K562 (cell line): ENCODE results near the gene CREM. TPM values are rescaled to one million over a fixed set of nuclear protein-coding genes. Genes with fewer than 3 reads are reported as not detected.

ENCODE experiments used
- BACH1 ChIP-seq: fragments of 200-800 bp; sonication (Bioruptor generic); IDR thresholded peaks from 2 replicates; pipeline ENCODE4 v1.6.1; 2016; ENCODE audit warnings: missing genetic modification characterization, missing compliant biosample characterization
- BCLAF1 ChIP-seq, 2 experiments: fragments of 450-650 bp in 1 of 2; IDR thresholded peaks; 2 replicates each; pipeline ENCODE4 v1.6.1; 2011 to 2017; ENCODE audit warnings: low read depth in 2 of 2, antibody characterized with exemption in 1 of 2, borderline replicate concordance in 1 of 2, low read length in 1 of 2, mild to moderate bottlenecking in 1 of 2, mixed read lengths in 1 of 2; ENCODE audit not compliant: control insufficient read depth in 1 of 2
- C11orf30 ChIP-seq: fragments of 450-650 bp; IDR thresholded peaks from 2 replicates; pipeline ENCODE4 v1.6.1; 2016; ENCODE audit warnings: low read depth, mild to moderate bottlenecking
- CAMTA2 ChIP-seq: fragments of 250-450 bp; sonication (Bioruptor Pico); conservative IDR thresholded peaks from 2 replicates; pipeline ENCODE4 v1.5.1; 2022
- CBX1 ChIP-seq: sonication (generic); IDR thresholded peaks from 2 replicates; pipeline ENCODE4 v1.6.1; 2016; ENCODE audit warnings: antibody characterized with exemption, low read depth, mild to moderate bottlenecking
- ESRRB ChIP-seq: fragments of 250-450 bp; sonication (Bioruptor Pico); IDR thresholded peaks from 2 replicates; pipeline ENCODE4 v1.5.0; 2020; ENCODE audit warnings: mild to moderate bottlenecking, moderate library complexity, borderline replicate concordance
- ETS1 ChIP-seq: conservative IDR thresholded peaks from 2 replicates; pipeline ENCODE4 v1.6.1; 2011; ENCODE audit warnings: low read depth, mild to moderate bottlenecking, low read length; ENCODE audit not compliant: control insufficient read depth
- EZH2 ChIP-seq: IDR thresholded peaks from 2 replicates; pipeline ENCODE4 v1.6.1; 2012; ENCODE audit warnings: low read depth, mild to moderate bottlenecking, inconsistent platforms, low read length, borderline replicate concordance
- FOXP1 ChIP-seq: sonication (generic); formaldehyde crosslinking; IDR thresholded peaks from 2 replicates; pipeline ENCODE4 v1.8.0; 2022; ENCODE audit warnings: mild to moderate bottlenecking, missing genetic modification reagents
- GABPB2 ChIP-seq: fragments of 250-450 bp; sonication (Bioruptor Pico); conservative IDR thresholded peaks from 2 replicates; pipeline ENCODE4 v1.5.1; 2021; ENCODE audit warnings: mild to moderate bottlenecking
- HES1 ChIP-seq: fragments of 450-650 bp; IDR thresholded peaks from 2 replicates; pipeline ENCODE4 v1.6.1; 2016; ENCODE audit warnings: low read depth, mild to moderate bottlenecking, moderate library complexity
- MNT ChIP-seq, 2 experiments: fragments of 450-650 bp; conservative IDR thresholded peaks; 2 replicates each; pipeline ENCODE4 v1.6.1; 2017; ENCODE audit warnings: mild to moderate bottlenecking in 2 of 2, moderate library complexity in 2 of 2
- NFATC3 ChIP-seq: fragments of 450-650 bp; IDR thresholded peaks from 2 replicates; pipeline ENCODE4 v1.6.1; 2017; ENCODE audit warnings: mild to moderate bottlenecking
- PRMT5 ChIP-seq: sonication (generic); formaldehyde crosslinking; IDR thresholded peaks from 2 replicates; pipeline ENCODE4 v1.5.0; 2020; ENCODE audit warnings: missing genetic modification reagents
- SIN3A ChIP-seq, 2 experiments: fragments of 150-350 bp in 1 of 2; IDR thresholded peaks; 2 replicates each; pipeline ENCODE4 v1.6.1; 2011 to 2016; ENCODE audit warnings: borderline replicate concordance in 2 of 2, low read depth in 2 of 2, low read length in 2 of 2, mild to moderate bottlenecking in 2 of 2, moderate library complexity in 2 of 2; ENCODE audit not compliant: control insufficient read depth in 1 of 2
- SMC3 ChIP-seq: conservative IDR thresholded peaks from 2 replicates; pipeline ENCODE4 v1.6.1; 2011; ENCODE audit warnings: low read depth, low read length, improper control_type of control experiment; ENCODE audit not compliant: insufficient read depth
- SREBF2 ChIP-seq: sonication (generic); formaldehyde crosslinking; IDR thresholded peaks from 2 replicates; pipeline ENCODE4 v1.4.0; 2020; ENCODE audit warnings: mild to moderate bottlenecking, missing genetic modification reagents
- STAT5A ChIP-seq: IDR thresholded peaks from 2 replicates; pipeline ENCODE4 v1.6.1; 2012; ENCODE audit warnings: low read length, inconsistent platforms, borderline replicate concordance
- ZNF253 ChIP-seq: fragments of 250-450 bp; sonication (Bioruptor Pico); conservative IDR thresholded peaks from 2 replicates; pipeline ENCODE4 v1.6.1; 2021; ENCODE audit warnings: mild to moderate bottlenecking
- ZNF274 ChIP-seq: IDR thresholded peaks from 2 replicates; pipeline ENCODE4 v1.6.1; 2011; ENCODE audit warnings: low read depth, mild to moderate bottlenecking, low read length, moderate library complexity, borderline replicate concordance
- ZNF785 ChIP-seq: fragments of 250-450 bp; sonication (Bioruptor Pico); IDR thresholded peaks from 2 replicates; pipeline ENCODE4 v1.4.0; 2020; ENCODE audit warnings: mild to moderate bottlenecking
- polyA plus RNA-seq, 8 experiments: library from polyadenylated mRNA; depleted of rRNA in 4 of 8; stranded (reverse) in 5 of 8; unstranded in 3 of 8; fragments of >200 nt; fragmentation: Nextera tagmentation in 2 of 8; fragmentation: Illumina TruSeq in 1 of 8; extraction: Ambion mirVana in 2 of 8; extraction: Trizol in 1 of 8; gene quantifications; 2 replicates each; pipeline versions ENCODE4 v1.2.1 to v1.2.3, GENCODE V29; 2011 to 2014; ENCODE audit warnings: inconsistent platforms in 1 of 8, missing spikeins in 1 of 8
- total RNA-seq, 7 experiments: library from RNA; depleted of rRNA in 6 of 7; stranded (reverse); fragments of >200 nt in 6 of 7; fragmentation: Illumina TruSeq in 2 of 7; extraction: Trizol in 2 of 7; gene quantifications; 2 replicates each; pipeline versions ENCODE4 v1.2.1 to v1.2.3, GENCODE V29; 2011 to 2021; ENCODE audit warnings: low replicate concordance in 1 of 7

CREM gene
- total and polyA plus RNA-seq, 9 of the 15 experiments (the other 6 are each of a cell fraction or from before 2014, with no cell fraction given): 39.1 to 70.2 (median 48.3) TPM

GRCh38 chr10:35126530-35127288, at the start of gene CREM (continued):
- TF ChIP-seq BCLAF1 (IDR thresholded peaks at IDR 0.05; ENCODE audit: borderline replicate concordance in 1 of 2, control insufficient read depth in 1 of 2, low read depth in 2 of 2, low read length in 1 of 2): 0 out of 4 replicates have a peak, but pooled peaks of 1 of the 2 experiments have one; percentile 51
- no peak for TF ChIP-seq EZH2
- no peak for TF ChIP-seq ZNF274
- TF ChIP-seq SMC3: 0 out of 2 replicates have a peak, but pooled peaks have one; percentile 28
- TF ChIP-seq SIN3A (IDR thresholded peaks at IDR 0.05; ENCODE audit: borderline replicate concordance in 2 of 2, control insufficient read depth in 1 of 2, low read depth in 2 of 2, low read length in 2 of 2): no peak
- TF ChIP-seq BACH1: no peak
- TF ChIP-seq SREBF2 (CRISPR knock-in tag): no peak
- TF ChIP-seq CAMTA2 (CRISPR knock-in tag): no peak
- peak; percentile 74 for TF ChIP-seq CBX1
- no peak for TF ChIP-seq ESRRB (CRISPR knock-in tag)
- TF ChIP-seq MNT (conservative IDR thresholded peaks at IDR 0.05): peak; percentile 66 to 69
- no peak; the same call in 1 of the 2 replicates for TF ChIP-seq STAT5A
- TF ChIP-seq ZNF253 (CRISPR knock-in tag): no peak
- peak; percentile 40; the same call in 1 of the 2 replicates for TF ChIP-seq ETS1
- TF ChIP-seq HES1: no peak
- TF ChIP-seq C11orf30: no peak; the same call in 1 of the 2 replicates
- no peak for TF ChIP-seq ZNF785 (CRISPR knock-in tag)
- no peak for TF ChIP-seq FOXP1 (CRISPR knock-in tag)
- no peak for TF ChIP-seq GABPB2 (CRISPR knock-in tag)
- no peak for TF ChIP-seq NFATC3
- no peak for TF ChIP-seq PRMT5 (CRISPR knock-in tag)
